HEK293T (cell line): ENCODE results near the gene BCAS1.

ENCODE experiments used
- ARNT ChIP-seq: fragments of 450-650 bp; IDR thresholded peaks from 2 replicates; pipeline ENCODE4 v1.6.1; 2017; ENCODE audit warnings: mild to moderate bottlenecking
- BHLHE40 ChIP-seq: fragments of 450-650 bp; IDR thresholded peaks from 2 replicates; pipeline ENCODE4 v1.6.1; 2016; ENCODE audit warnings: mild to moderate bottlenecking, moderate library complexity, borderline replicate concordance
- CTBP1 ChIP-seq: fragments of 450-650 bp; IDR thresholded peaks from 2 replicates; pipeline ENCODE4 v1.6.1; 2016; ENCODE audit warnings: borderline replicate concordance
- FOXA1 ChIP-seq: fragments of 450-650 bp; IDR thresholded peaks from 2 replicates; pipeline ENCODE4 v1.6.1; 2016; ENCODE audit warnings: mild to moderate bottlenecking
- FOXK2 ChIP-seq: fragments of 450-650 bp; IDR thresholded peaks from 2 replicates; pipeline ENCODE4 v1.6.1; 2016; ENCODE audit warnings: mild to moderate bottlenecking
- FOXM1 ChIP-seq: fragments of 450-650 bp; IDR thresholded peaks from 2 replicates; pipeline ENCODE4 v1.6.1; 2017; ENCODE audit warnings: mild to moderate bottlenecking, borderline replicate concordance
- HDGF ChIP-seq: fragments of 450-650 bp; IDR thresholded peaks from 2 replicates; pipeline ENCODE4 v1.6.1; 2017; ENCODE audit warnings: antibody characterized with exemption, borderline replicate concordance
- NFRKB ChIP-seq: fragments of 450-650 bp; IDR thresholded peaks from 2 replicates; pipeline ENCODE4 v1.6.1; 2016; ENCODE audit warnings: mild to moderate bottlenecking, moderate library complexity
- PKNOX1 ChIP-seq: fragments of 450-650 bp; IDR thresholded peaks from 2 replicates; pipeline ENCODE4 v1.6.1; 2016
- SP1 ChIP-seq: fragments of 450-650 bp; IDR thresholded peaks from 2 replicates; pipeline ENCODE4 v1.6.1; 2017
- SUZ12 ChIP-seq: fragments of 450-650 bp; IDR thresholded peaks from 2 replicates; pipeline ENCODE4 v1.6.1; 2016; ENCODE audit warnings: mild to moderate bottlenecking
- ZNF384 ChIP-seq: fragments of 450-650 bp; IDR thresholded peaks from 2 replicates; pipeline ENCODE4 v1.6.1; 2016

GRCh38 chr20:54002741-54003140 is 67.7 kb downstream of the BCAS1 start:
- no peak for TF ChIP-seq CTBP1
- no peak for TF ChIP-seq FOXK2
- no peak for TF ChIP-seq FOXM1
- no peak for TF ChIP-seq FOXA1
- no peak for TF ChIP-seq HDGF
- no peak for TF ChIP-seq SUZ12
- no peak for TF ChIP-seq ARNT
- TF ChIP-seq SP1, result no peak
- TF ChIP-seq BHLHE40, result no peak
- no peak for TF ChIP-seq PKNOX1
- no peak for TF ChIP-seq ZNF384
- TF ChIP-seq NFRKB, result no peak
